ENCODE measurements around the gene FXYD1. TPM values are rescaled to one million over a fixed set of nuclear protein-coding genes. Genes with fewer than 3 reads are reported as not detected.

The FXYD1 gene
- total and polyA plus RNA-seq, 2 donors (not counting 3 experiments of a cell fraction or from before 2014, with no cell fraction given), result not detected

DNA sequence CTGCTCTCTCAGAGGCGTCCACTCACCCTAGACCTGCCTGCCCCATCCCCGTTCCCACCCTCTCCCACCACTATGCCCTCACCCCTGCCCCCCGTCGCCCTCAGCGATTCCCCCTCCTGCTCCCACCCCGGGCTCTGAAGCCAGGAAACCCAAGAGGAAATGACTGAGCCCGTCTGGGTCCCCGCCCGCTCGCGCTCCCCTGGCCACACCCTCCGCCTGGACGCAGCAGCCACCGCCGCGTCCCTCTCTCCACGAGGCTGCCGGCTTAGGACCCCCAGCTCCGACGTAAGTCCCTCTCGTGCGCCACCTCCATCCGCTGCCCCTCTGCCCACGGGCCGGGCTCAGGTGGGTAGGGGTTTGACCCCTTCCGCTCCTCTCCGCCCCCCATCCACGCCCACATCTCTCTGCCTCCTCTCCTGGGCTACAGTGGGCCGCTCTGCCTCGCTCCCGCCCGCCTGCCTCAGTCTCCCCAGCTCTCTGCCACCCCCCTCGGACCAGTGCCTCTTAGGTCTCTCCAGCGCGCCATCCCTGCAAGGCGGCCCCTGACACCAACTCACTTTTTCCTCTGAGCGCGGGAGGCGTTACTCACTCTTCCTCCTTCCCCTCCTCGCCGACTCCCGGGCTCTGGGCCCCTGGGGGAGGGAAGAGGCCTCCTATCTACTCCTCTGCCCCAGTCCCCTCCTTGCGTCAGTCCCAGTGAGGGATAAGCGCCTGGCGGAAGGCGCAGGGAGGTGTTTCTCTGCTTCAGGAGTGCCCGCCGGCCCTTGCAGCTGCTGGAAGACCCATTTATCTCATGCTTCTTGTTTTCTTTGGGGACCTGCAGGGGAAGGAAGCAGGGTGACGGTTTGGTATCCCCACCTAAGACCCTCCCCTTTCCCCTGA is 16.1 kb downstream of the FXYD1 start, which contains the start of gene FXYD5:
Gene FXYD5 (plus strand): TSS at position 211 of the 882 bp plus-strand sequence. CDS start 816 bp downstream, outside the sequence.
- H3K36me3 ChIP-seq (ENCODE audit: control insufficient read depth in 2 of 2, extremely low read depth in 1 of 2, insufficient read depth in 2 of 2, low read length in 2 of 2), result peaks cover 13 to 17% of the 10 kb centered on the region in 2 experiments
- H3K4me2 ChIP-seq (ENCODE audit: insufficient read depth, low read length), result peak within 1 kb of the TSS; percentile 78
- FAIRE-seq (peak; percentile 94), DNase-seq (ENCODE audit: low read depth, low spot score) (peak; percentile 79)
- H3K4me3 ChIP-seq (replicated peaks in 1 of 3; ENCODE audit: insufficient read depth in 1 of 3, low read depth in 1 of 3, low read length in 3 of 3), result peak within 1 kb of the TSS; percentile 78 to 98 (median 82)
- no peaks in the 10 kb centered on the region for H3K27me3 ChIP-seq (ENCODE audit: control insufficient read depth in 2 of 2, insufficient read depth in 2 of 2, low read length in 2 of 2)
- intact Hi-C loops (cut with micrococcal nuclease), result loop anchor here (2.0 kb wide), 1 partner anchor 58 kb away; no protein-coding TSS in a partner anchor
- H3K79me2 ChIP-seq (ENCODE audit: control insufficient read depth, insufficient read depth, low read length), result peaks cover 31% of the 10 kb centered on the region
- TF ChIP-seq MYC (IDR thresholded peaks at IDR 0.05; ENCODE audit: low read depth, low read length) (no peak), GATA2 (IDR thresholded peaks at IDR 0.05; ENCODE audit: insufficient read depth, insufficient read length, low read depth, low read length) (no peak), JUN (IDR thresholded peaks at IDR 0.05; ENCODE audit: borderline replicate concordance, insufficient read depth, insufficient read length, low read depth) (no peak), MAX (IDR thresholded peaks at IDR 0.05; ENCODE audit: insufficient read depth, insufficient read length) (no peak), EZH2 (IDR thresholded peaks at IDR 0.05; ENCODE audit: borderline replicate concordance, low read depth, low read length, severe bottlenecking) (no peak), FOS (IDR thresholded peaks at IDR 0.05; ENCODE audit: borderline replicate concordance, insufficient read depth, low read length) (peak; percentile 36), POLR2AphosphoS5 (IDR thresholded peaks at IDR 0.05; ENCODE audit: insufficient read depth, low read depth, low read length) (peak; percentile 89), POLR2A (IDR thresholded peaks at IDR 0.05; ENCODE audit: low read depth, low read length) (peak; percentile 77)
- TF ChIP-seq, protein P1, sequence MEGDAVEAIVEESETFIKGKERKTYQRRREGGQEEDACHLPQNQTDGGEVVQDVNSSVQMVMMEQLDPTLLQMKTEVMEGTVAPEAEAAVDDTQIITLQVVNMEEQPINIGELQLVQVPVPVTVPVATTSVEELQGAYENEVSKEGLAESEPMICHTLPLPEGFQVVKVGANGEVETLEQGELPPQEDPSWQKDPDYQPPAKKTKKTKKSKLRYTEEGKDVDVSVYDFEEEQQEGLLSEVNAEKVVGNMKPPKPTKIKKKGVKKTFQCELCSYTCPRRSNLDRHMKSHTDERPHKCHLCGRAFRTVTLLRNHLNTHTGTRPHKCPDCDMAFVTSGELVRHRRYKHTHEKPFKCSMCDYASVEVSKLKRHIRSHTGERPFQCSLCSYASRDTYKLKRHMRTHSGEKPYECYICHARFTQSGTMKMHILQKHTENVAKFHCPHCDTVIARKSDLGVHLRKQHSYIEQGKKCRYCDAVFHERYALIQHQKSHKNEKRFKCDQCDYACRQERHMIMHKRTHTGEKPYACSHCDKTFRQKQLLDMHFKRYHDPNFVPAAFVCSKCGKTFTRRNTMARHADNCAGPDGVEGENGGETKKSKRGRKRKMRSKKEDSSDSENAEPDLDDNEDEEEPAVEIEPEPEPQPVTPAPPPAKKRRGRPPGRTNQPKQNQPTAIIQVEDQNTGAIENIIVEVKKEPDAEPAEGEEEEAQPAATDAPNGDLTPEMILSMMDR (IDR thresholded peaks at IDR 0.05; ENCODE audit: extremely low read depth in 1 of 2, insufficient read depth in 1 of 2, low read depth in 1 of 2, low read length in 2 of 2), result no peak
- no peaks in the 10 kb centered on the region for H4K20me1 ChIP-seq (replicated peaks; ENCODE audit: control insufficient read depth, extremely low read depth, insufficient read depth, low read length)
- dilution Hi-C loops (cut with MboI; ENCODE audit: extremely low pct_ligation_motif_present, low sequenced_read_pairs), result no loop called here
- no peaks in the 10 kb centered on the region for H3K9me3 ChIP-seq (replicated peaks; ENCODE audit: control insufficient read depth, insufficient read depth, low read length)
- no peaks in the 10 kb centered on the region for H3K9me1 ChIP-seq (replicated peaks; ENCODE audit: control insufficient read depth, extremely low read depth, insufficient read depth, low read length)
- peaks cover 20% of the 10 kb centered on the region for H3K4me1 ChIP-seq (ENCODE audit: control insufficient read depth, extremely low read depth, insufficient read depth, low read length)
- H2AFZ ChIP-seq (ENCODE audit: low read depth, low read length), result peak within 1 kb of the TSS; percentile 84
- TSS peak; percentile 47 for BruUV-seq (replicated peaks)
- ChIA-PET CTCF (interaction anchor here (0.6 to 4.6 kb wide), 12 partner anchors 8 to 192 kb away, joined by 3 to 73 read pairs (median 4); partner anchors contain the start of genes FXYD7 and LGI4), POLR2A (interaction anchor here (0.6 kb wide), 1 partner anchor 19 kb away, joined by 4 read pairs; no protein-coding TSS in a partner anchor)
- H3K9ac ChIP-seq (replicated peaks; ENCODE audit: extremely low read depth, insufficient read depth, low read length), result peak within 1 kb of the TSS; percentile 92
- peak within 1 kb of the TSS; percentile 95 for H3K27ac ChIP-seq (ENCODE audit: insufficient read depth, low read depth, low read length)
